ENCODE results near the gene PDE8B.

DNA sequence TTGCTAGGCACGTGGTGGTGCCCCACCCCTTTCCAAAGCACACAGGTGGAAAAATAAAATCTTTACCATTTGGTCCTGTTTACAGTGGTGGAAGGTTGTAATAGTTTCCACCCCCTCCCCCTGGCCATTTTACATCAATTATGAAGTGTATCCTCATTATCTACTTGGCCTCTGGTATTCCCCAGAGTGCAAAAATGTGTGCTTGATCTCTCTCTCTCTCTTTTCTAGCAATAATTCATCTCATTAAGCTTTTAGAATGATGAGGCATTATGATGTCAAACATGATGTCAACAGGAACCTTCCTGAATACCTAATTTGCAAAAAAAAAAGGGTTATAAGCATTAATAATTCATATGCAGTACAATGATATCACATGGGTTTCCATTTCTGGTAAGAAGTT lies 3.1 kb downstream of the PDE8B start:
- no peak for TF ChIP-seq POLR2A (IDR thresholded peaks at IDR 0.05)
- no peak for TF ChIP-seq CTCF (IDR thresholded peaks at IDR 0.05)

All from vagina (tissue), 2 donors.